GM12865 (cell line): ENCODE data around the gene RYR3.
A peak's percentile ranks its signal among the peaks of the same experiment; 100 is the strongest.

Experiments used
- DNase-seq: peaks from one replicate; pipeline ENCODE4 v3.0.0; 2010; ENCODE audit warnings: low read depth
- H3K4me3 ChIP-seq: 2 replicates; pipeline ENCODE4 v1.5.1; 2011; ENCODE audit warnings: mild to moderate bottlenecking, low read depth, low read length, control low read depth
- CTCF ChIP-seq: IDR thresholded peaks from 2 replicates; pipeline ENCODE4 v1.5.1; 2011; ENCODE audit warnings: low read length, control low read depth, low read depth, inconsistent platforms; ENCODE audit not compliant: insufficient read depth; ENCODE audit errors: missing control alignments

The RYR3 gene

GRCh38 chr15:33440900-33441299 lies 130.1 kb downstream of the RYR3 start:
- no peak for TF ChIP-seq CTCF
- no peak overlapping the region for H3K4me3 ChIP-seq
- DNase-seq: peak; percentile 16

GRCh38 chr15:33442449-33442848 lies 131.7 kb downstream of the RYR3 start:
- no peak for DNase-seq
- TF ChIP-seq CTCF: no peak
- no peak overlapping the region for H3K4me3 ChIP-seq

DNA sequence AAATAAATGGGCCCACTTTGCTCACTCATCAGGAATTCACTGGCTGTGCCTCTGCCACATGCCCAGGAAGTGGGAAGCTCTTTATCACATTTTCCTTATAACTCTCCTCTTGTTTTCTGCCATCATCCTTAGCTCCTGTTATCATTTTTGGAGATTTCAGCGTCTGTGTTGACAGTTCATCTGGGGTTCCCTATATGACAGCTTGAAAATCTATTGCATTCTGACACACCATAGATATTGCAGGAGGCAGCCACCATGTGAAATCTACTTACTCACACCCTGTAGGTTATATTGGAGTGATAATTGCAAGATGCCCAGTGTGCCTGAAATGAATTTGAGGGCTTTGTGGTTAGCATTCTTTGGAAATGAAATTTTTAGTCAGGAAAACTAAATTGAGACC lies 132.9 kb downstream of the RYR3 start:
- H3K4me3 ChIP-seq: no peak overlapping the region
- TF ChIP-seq CTCF: no peak
- DNase-seq: no peak

GRCh38 chr15:33445984-33446383 lies 135.2 kb downstream of the RYR3 start:
- no peak overlapping the region for H3K4me3 ChIP-seq
- no peak for TF ChIP-seq CTCF
- no peak for DNase-seq

- TF ChIP-seq CTCF: no peak
- no peak for DNase-seq
- no peak overlapping the region for H3K4me3 ChIP-seq
These were observed 137.4 kb downstream of the RYR3 start for GRCh38 chr15:33448151-33448550.

DNA sequence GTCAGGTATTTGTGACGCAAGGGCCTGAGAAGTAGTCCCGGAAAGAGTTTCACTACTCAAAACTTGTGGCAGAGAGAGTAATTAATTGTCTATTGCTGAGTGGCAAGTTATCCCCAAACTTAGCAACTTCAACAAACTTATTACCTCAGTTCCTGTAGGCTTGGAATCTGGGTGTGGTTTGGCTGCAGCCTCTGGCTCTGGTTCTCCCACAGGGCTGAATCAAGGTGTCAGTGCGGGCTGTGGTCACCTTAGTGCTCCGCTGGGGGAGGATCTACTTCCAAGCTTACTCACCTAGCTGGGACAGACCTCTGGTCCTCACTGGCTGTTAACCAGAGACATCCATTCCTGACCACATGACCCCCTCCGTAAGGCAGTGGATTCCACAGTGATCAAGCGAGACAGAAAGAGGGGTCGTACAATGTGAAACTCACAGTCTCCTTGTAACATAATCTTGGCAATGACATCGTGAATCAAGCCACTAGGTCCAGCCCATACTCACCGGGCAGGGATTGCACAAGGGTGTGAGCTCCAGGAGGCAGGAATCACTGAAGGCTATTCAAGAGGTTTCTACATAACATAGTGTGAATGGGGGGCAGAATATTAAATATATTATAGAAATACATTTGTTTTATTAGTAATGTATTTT lies 138.3 kb downstream of the RYR3 start:
- DNase-seq: no peak
- no peak overlapping the region for H3K4me3 ChIP-seq
- no peak for TF ChIP-seq CTCF

GRCh38 chr15:33449810-33450209 lies 139.0 kb downstream of the RYR3 start:
- DNase-seq: no peak
- no peak for TF ChIP-seq CTCF

More at GRCh38 chr15:33449810-33450209, 139.0 kb downstream of the RYR3 start:
- H3K4me3 ChIP-seq: no peak overlapping the region
